BJ (cell line): Measurements from ENCODE around the gene TIPARP. TPM values are rescaled to one million over a fixed set of nuclear protein-coding genes. Genes with fewer than 3 reads are reported as not detected.

Source experiments
- CTCF ChIA-PET: fragments of 350-600 bp; formaldehyde crosslinking; extraction: SDS; loops from one replicate; lab custom pipeline; 2021; ENCODE audit warnings: antibody characterized with exemption, inconsistent platforms; lab: Yijun Ruan, JAX
- POLR2A ChIA-PET: fragments of 300-600 bp; sonication (Branson Sonifier 250); formaldehyde crosslinking; extraction: SDS; loops from one replicate; lab custom pipeline; 2021; ENCODE audit warnings: antibody characterized with exemption; lab: Charles Lee
- DNase-seq: peaks from one replicate; pipeline ENCODE4 v3.0.0-alpha.2; 2011; ENCODE audit warnings: low read depth
- H3K27me3 ChIP-seq: 2 replicates; pipeline ENCODE4 v1.6.0; 2011; ENCODE audit warnings: low read length; ENCODE audit not compliant: control insufficient read depth, insufficient read depth
- H3K36me3 ChIP-seq: 2 replicates; pipeline ENCODE4 v1.5.1; 2011; ENCODE audit warnings: low read length; ENCODE audit not compliant: control insufficient read depth, insufficient read depth
- H3K4me3 ChIP-seq: 2 replicates; pipeline ENCODE4 v1.5.1; 2011; ENCODE audit warnings: low read depth, mild to moderate bottlenecking, control low read depth, low read length
- CTCF ChIP-seq: IDR thresholded peaks from 2 replicates; pipeline ENCODE4 v1.5.1; 2011; ENCODE audit warnings: low read depth, mild to moderate bottlenecking, control low read depth, inconsistent platforms, low read length, moderate library complexity; ENCODE audit not compliant: insufficient read depth
- polyA minus RNA-seq: library from RNA; depleted of rRNA, polyadenylated mRNA; stranded (reverse); fragments of >200 nt; gene quantifications from 2 replicates; pipeline ENCODE4 v1.2.3, GENCODE V29; 2011; rRNA and poly(A)+ RNA removed
- polyA plus RNA-seq: library from polyadenylated mRNA; depleted of rRNA; stranded (reverse); fragments of >200 nt; gene quantifications from 2 replicates; pipeline ENCODE4 v1.2.3, GENCODE V29; 2011; rRNA removed

The TIPARP gene
- polyA plus RNA-seq (23.0 and 30.9 TPM in 2 replicates), polyA minus RNA-seq (30.2 and 37.6 TPM in 2 replicates)

- POLR2A ChIA-PET = interaction anchor here (0.6 to 0.7 kb wide), 2 partner anchors 48 to 146 kb away, joined by 3 read pairs; no protein-coding TSS in a partner anchor
- DNase-seq = peak; percentile 86
- Histone ChIP-seq H3K36me3 (peaks cover 2% of the 10 kb centered on the region; the same call in 1 of the 2 replicates), H3K4me3 (peak within 1 kb of the TSS; percentile 92), H3K27me3 (no peaks in the 10 kb centered on the region)
- CTCF ChIA-PET = interaction anchor here (0.6 to 7.3 kb wide), 41 partner anchors 8 to 522 kb away, joined by 3 to 54 read pairs (median 4); partner anchors contain the start of gene SSR3
- TF ChIP-seq CTCF = peak; percentile 70
These were observed at the start of gene TIPARP for GRCh38 chr3:156674046-156674910. Gene TIPARP, plus strand, starts transcription at chr3:156674590. Its CDS starts 3,108 bp downstream, at chr3:156677698.

- ChIA-PET POLR2A (no interaction called here), CTCF (interaction anchor here (0.7 kb wide), 1 partner anchor 45 kb away, joined by 3 read pairs; no protein-coding TSS in a partner anchor)
- no peak for DNase-seq
- no peak overlapping the region for H3K4me3 ChIP-seq
- no peak for TF ChIP-seq CTCF
- H3K36me3 ChIP-seq = no peaks in the 10 kb centered on the region
- H3K27me3 ChIP-seq = no peaks in the 10 kb centered on the region
These were observed 48.3 kb upstream of the TIPARP start for GRCh38 chr3:156626104-156626503.

GRCh38 chr3:156627946-156628569, 46.3 kb upstream of the TIPARP start:
- no peak overlapping the region for H3K4me3 ChIP-seq
- TF ChIP-seq CTCF = no peak
- no peaks in the 10 kb centered on the region for H3K27me3 ChIP-seq
- POLR2A ChIA-PET = no interaction called here
- CTCF ChIA-PET = interaction anchor here (1.0 to 1.8 kb wide), 2 partner anchors 10 to 373 kb away, joined by 4 read pairs; no protein-coding TSS in a partner anchor
- no peak for DNase-seq
- H3K36me3 ChIP-seq = no peaks in the 10 kb centered on the region

GRCh38 chr3:156628836-156629618, 45.4 kb upstream of the TIPARP start:
- TF ChIP-seq CTCF = no peak
- Histone ChIP-seq H3K27me3 (no peaks in the 10 kb centered on the region), H3K4me3 (no peak overlapping the region), H3K36me3 (no peaks in the 10 kb centered on the region)
- DNase-seq = no peak
- ChIA-PET POLR2A (no interaction called here), CTCF (interaction anchor here (1.4 to 1.8 kb wide), 4 partner anchors 9 to 19 kb away, joined by 3 to 4 read pairs (median 4); no protein-coding TSS in a partner anchor)
